NK-92 (cell line): ENCODE measurements around the gene CBX1.
"Not testable (repeated sequence)": the region's sequence is repeated elsewhere in the genome, so short reads cannot be mapped to it uniquely, and the experiment has no call there.

Source experiments
- DNase-seq: peaks from one replicate; lab custom pipeline; 2025; ENCODE audit not compliant: unreplicated experiment; lab: John Stamatoyannopoulos, UW

Gene CBX1

GRCh38 chr17:48123776-48124388 lies 22.6 kb upstream of the CBX1 start:
- no peak for DNase-seq

DNA sequence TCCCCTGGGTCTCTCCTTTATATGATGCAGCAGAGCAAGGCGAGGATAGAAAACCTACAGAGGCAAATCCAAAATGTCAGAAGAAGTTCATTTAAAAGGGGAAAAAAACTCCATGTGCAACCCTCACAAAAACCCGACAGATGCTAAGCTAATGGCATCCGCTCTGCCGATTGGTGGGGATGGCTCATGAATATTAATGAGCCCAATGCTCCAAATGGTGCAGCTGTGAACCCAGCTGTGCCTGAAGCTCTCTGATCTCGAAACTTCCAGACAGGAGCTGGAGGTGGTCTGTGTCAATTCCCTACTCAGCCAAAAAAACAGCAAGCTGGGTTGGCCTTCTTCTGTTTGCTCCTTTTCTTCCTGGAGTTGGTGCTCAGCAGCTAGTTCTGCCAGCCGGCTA lies 21.8 kb upstream of the CBX1 start:
- DNase-seq: no peak

DNA sequence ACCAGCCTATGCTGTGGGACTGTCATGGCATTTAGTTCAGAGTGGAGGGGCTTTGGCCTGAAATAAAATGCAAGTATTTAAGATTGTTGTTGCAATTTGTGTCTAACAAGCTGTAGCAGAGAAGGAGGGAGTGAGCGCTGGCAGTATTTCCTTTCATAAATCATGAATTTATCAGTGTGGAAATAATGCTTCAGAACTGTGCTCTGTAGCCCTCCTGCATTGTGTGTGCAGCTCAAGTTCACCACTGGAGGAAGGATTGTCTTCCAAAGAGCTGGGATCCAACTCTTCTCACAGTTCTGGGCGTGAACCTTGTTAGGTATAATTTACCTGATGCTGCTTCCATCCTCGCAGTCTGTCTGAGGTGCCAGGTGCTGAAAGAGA lies 21.4 kb upstream of the CBX1 start:
- no peak for DNase-seq

- no peak for DNase-seq
Measured at GRCh38 chr17:48121923-48122664, 20.8 kb upstream of the CBX1 start.

DNA sequence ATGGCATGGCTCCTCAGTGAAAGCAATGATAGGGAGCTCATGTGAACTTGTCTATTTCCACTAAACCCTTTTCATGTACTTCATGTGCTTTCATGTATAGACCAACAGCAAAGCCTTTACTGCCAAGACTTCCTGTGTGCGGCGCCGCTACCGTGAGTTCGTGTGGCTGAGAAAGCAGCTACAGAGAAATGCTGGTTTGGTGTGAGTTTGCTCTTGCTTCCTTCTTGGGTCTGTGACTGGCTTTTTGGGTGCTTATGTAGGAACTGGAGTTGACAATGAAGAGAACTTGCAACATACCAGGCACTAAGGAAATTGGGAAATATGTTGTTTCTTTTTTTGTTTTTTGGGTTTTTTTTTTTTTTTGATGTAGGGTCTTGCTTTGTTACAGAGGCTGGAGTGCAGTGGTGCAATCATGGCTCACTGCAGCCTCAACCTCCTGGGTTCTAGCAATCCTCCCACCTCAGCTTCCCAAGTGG lies 12.0 kb upstream of the CBX1 start:
- DNase-seq: no peak

DNA sequence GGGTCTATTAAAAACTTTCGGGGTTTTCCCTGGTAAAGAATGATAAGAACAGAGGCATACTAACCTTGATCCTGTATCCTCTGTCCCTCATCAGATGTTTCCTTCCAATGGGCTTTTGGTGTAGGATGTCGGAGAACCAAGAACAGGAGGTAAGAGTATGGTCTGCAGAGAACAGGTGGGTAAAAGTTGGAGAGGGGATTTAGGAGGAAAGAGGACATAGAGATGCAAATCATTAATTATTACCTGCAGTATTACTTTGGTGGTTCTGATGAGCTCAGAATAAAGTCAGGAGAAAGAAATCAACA lies 10.6 kb upstream of the CBX1 start:
- DNase-seq: no peak

GRCh38 chr17:48110761-48111160 lies 9.5 kb upstream of the CBX1 start:
- DNase-seq: no peak

DNA sequence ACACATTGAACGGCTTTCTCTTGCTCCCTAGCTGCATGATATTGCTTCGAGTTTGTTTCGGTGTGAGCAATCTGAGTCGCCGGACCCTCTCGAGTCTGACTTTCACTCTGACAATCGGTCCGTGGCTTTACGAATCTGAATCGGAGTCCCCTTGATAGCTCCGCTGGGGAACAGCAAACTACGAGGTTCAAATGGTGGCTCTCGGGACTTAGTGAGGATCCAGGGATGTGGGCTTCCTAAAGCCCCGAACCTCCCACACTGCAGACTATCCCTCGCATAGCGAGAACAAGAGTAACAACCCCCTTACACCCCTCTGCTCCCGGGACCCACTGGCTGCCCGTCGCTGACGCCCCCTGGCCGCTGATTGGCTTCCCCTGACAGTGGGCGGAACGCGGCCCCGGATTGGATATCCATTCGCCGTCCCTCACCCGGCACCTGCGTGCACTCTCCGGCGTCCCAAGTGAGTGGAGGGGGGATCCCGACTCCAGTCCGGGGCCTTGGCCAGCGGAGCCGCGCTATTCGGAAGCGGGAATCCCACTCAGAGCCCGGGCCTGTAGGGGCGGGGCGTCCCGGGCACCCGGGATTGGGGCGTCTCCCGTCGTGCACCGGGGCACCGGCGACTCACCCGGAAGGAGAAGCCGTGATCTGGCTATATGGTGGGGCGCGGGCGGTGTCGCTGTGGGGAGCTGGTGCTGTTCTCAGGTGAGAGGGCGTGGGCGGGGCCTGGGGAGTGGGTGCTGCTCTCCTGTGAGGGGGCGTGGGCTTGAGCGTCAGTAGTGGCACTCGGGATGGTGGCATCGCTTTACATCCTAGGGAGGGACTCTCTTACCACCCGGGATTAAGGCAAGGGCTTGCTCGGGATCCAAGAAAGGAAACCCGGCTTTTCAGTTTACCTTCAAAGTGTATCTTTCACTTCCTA lies 6.1 kb upstream of the CBX1 start, which contains the start of gene SNX11:
SNX11 (plus strand) TSS at position 630 of the 919 bp plus-strand sequence. CDS start 4,278 bp downstream, outside the sequence.
- peak; percentile 44 for DNase-seq

DNA sequence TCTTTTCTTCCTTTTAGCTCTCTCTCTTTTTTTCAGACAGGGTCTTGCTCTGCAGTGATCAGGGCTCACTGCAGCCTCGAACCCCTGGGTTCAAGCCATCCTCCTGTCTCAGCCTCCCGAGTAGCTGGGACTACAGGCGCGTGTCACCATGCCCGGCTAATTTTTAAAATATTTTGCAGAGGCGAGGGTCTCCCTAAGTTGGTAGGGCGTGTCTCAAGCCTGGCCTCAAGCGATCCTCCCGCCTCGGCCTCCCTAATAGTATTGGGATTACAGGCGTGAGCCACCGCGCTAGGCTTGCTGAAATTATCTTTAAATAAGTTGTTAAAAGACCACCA lies 5.5 kb upstream of the CBX1 start:
- DNase-seq: no peak

DNA sequence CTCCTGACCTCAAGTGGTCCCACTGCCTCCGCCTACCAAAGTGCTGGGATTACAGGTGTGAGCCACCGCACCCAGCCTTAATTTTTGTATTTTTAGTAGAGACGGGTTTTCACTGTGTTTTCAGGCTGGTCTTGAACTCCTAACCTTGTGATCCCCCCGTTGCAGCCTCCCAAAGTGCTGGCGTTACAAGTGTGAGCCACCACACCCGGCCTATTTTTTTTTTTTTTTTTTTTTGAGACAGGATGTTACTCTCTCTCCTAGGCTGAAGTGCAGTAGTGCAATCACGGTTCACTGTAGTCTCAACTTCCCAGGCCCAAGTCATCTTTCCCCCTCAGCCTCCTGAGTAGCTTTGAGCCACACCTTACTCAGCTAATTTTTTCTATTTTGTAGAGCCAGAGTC lies 3.2 kb upstream of the CBX1 start:
- no peak for DNase-seq

DNA sequence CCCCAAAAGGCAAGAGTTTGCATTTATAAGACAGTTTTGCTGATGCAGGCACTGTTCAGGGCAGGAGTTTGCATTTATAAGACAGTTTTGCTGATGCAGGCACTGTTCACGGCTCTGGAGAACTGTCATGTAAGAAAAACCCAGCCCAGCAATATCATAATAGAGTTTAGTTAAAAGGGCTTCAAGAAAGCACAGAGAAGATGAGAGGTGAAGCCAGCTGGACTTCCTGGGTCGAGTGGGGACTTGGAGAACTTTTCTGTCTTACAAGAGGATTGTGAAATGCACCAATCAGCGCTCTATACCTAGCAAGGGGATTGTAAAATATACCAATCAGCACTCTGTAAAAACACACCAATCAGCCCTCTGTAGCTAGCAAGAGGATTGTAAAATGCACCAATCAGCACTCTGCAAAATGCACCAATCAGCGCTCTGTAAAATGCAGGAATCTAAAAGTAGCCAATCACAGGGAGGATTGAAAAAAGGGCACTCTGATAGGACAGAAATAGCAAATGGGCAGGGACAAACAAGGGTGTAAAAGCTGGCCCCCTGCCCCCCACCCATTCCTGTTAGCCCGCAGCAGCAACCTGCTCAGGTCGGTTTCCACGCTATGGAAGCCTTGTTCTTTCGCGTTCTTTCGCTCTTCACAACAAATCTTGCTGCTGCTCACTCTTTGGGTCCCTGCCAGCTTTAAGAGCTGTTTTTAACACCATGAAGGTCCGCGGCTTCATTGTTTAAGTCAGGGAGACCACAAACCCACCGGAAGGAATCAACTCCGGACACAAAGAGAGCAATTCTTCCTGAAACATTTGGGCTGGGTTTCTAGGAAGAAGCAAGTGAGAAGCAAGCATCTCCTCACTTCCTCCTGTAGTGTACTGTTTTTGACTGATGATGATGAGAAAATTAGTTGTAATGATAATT lies 1.8 kb upstream of the CBX1 start:
- no peak for DNase-seq

DNA sequence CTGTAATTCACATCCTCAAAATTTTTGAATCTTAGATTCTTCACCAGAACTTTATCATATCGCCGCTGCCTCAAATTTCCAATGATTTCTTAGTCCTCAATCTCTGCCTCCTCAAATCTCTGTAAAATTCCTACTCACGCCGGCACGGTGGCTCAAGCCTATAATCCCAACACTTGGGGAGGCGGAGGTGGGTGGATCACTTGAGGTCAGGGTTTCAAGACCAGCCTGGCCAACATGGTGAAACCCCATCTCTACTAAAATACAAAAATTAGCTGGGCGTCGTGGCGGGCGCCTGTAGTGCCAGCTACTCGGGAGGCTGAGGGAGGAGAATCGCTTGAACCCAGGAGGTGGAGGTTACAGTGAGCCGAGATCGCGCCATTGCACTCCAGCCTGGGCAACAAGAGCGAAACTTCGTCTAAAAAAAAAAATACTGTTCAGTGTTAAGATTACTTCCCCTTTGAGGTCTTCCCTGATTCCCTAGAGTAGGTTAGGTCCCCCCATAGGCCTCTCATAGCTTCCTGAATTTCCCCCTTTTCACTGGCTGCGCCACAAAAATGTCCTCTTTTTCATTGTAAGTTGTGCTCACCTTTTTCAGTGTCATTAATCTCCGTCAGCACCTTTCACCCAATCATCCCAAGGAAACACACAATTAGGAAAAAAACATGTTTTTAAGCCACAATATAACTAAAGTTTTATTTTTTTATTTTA lies 919 bp upstream of the CBX1 start:
- DNase-seq: no peak

GRCh38 chr17:48100591-48101011 lies 677 bp downstream of the CBX1 start:
- no peak for DNase-seq

DNA sequence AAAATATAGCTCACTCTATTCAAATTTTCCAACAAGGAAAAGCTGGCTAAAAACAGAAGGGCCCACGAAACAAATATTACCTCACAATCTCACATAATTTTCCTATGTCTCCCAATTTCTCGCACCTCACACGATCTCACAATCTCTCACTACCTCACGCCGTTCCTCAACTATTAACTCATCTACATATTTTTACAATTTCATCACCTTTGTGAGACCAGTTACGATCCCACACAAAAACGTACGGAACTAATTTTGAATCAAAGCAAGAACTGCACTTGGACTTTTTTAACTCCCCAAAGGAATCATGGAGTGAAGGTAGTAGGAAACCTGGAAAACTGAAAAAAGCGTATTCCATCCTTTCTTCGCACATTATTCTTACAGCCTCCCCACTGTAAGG lies 1.1 kb downstream of the CBX1 start:
- no peak for DNase-seq

GRCh38 chr17:48095611-48096010 lies 5.7 kb downstream of the CBX1 start:
- no peak for DNase-seq

DNA sequence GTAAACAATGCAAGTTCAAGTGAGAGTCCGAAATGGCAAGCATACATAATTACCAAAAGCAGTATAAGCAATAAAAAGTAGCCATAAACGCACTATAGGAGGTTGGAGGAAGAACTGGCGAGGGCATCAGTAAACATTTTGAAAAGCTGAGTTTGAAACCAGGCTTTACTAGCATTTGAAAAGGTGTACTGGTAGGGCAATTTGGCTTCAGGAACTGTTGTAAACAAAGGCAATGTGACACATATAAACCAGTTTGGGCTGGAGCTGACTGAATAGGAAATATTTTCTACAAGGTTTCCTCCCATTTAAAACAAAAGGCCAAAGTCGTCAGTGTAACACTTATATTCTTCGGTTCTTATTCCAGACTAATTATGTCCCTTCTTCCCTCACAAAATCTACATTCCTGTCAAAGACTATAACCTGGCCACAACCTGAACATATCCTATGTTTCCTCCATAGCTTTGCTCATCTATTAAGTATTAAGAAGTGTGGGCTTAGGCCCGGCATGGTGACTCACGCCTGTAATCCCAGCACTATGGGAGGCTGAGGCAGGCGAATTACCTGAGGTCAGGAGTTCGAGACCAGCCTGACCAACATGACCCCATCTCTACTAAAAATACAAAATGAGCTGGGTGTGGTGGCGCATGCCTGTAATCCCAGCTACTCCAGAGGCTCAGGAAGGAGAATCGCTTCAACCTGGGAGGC lies 7.8 kb downstream of the CBX1 start:
- no peak for DNase-seq

- no peak for DNase-seq
Measured at GRCh38 chr17:48084932-48085331, 16.3 kb downstream of the CBX1 start.

DNA sequence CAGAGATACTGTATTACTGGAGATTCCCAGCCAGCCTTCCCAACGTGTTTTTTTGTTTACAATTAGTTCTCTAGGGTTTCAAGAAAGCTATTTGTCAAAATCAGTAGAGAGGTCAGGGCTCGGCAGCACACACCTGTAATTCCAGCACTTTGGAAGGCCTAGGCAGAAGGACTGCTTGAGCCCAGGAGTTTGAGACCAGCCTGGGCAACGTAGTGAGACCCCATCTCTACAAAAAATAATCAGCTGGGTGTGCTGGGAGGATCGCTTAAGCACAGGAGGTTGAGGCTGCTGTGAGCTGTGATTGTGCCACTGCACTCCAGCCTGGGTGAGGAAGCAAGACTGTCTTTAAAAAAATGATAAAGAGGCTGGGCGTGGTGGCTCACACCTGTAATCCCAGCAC lies 19.4 kb downstream of the CBX1 start:
- no peak for DNase-seq

- DNase-seq: not testable (repeated sequence)
Measured at GRCh38 chr17:48077152-48077551, 24.1 kb downstream of the CBX1 start.
